ENCODE measurements around the gene EPHA6.

DNA sequence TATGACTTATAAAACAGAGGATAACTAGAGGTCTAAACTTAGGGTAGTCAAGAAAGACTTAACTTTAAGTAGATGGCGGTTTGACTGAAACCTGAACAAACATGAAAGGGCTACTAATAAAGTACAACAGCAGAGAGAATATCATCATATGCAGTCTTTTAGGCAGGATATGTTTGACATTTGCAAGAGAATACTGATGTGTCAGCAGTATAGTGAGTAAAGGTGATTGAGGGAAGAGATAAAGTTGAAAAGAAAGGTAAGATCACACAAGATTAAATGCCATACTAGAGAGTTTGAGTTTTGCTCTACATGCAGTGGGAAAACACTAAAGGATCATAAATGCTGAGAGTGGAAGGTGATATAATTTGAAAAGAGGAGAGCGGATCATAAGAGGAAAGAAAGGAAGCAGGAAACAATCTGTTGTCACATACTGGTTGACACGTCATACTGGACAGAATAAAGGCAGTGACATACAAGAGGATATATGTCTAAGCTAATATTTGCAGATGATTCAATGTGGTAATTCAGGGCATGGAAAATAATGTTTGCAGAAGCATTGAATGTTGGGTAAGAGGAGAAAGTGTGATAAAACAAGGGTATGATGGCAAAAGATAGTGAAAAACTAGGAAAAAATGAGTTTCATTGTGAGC, 223.0 kb downstream of the EPHA6 start:
- TF ChIP-seq, protein P1, sequence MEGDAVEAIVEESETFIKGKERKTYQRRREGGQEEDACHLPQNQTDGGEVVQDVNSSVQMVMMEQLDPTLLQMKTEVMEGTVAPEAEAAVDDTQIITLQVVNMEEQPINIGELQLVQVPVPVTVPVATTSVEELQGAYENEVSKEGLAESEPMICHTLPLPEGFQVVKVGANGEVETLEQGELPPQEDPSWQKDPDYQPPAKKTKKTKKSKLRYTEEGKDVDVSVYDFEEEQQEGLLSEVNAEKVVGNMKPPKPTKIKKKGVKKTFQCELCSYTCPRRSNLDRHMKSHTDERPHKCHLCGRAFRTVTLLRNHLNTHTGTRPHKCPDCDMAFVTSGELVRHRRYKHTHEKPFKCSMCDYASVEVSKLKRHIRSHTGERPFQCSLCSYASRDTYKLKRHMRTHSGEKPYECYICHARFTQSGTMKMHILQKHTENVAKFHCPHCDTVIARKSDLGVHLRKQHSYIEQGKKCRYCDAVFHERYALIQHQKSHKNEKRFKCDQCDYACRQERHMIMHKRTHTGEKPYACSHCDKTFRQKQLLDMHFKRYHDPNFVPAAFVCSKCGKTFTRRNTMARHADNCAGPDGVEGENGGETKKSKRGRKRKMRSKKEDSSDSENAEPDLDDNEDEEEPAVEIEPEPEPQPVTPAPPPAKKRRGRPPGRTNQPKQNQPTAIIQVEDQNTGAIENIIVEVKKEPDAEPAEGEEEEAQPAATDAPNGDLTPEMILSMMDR (IDR thresholded peaks at IDR 0.05), result no peak
- TF ChIP-seq EZH2 (IDR thresholded peaks at IDR 0.05; ENCODE audit: borderline replicate concordance, insufficient read depth, low read depth, low read length, poor library complexity, severe bottlenecking), result no peak

Data from B cell (primary cell).